OCI-LY7 (cell line): Measurements from ENCODE around the gene SORBS2.

Experiments used
- CTCF ChIP-seq: fragments of 200-600 bp; sonication (generic); conservative IDR thresholded peaks from 2 replicates; pipeline ENCODE4 v1.5.1; 2014; ENCODE audit warnings: mild to moderate bottlenecking, antibody characterized with exemption, low read length, moderate library complexity, mixed read lengths
- EZH2phosphoT487 ChIP-seq: fragments of 200-600 bp; sonication (generic); IDR thresholded peaks from 2 replicates; pipeline ENCODE4 v1.6.1; 2018; ENCODE audit warnings: low read depth, borderline replicate concordance, mild to moderate bottlenecking, mixed run types, antibody characterized with exemption, low read length, moderate library complexity, mixed read lengths

- TF ChIP-seq CTCF = no peak
- no peak for TF ChIP-seq EZH2phosphoT487
These were observed 160.1 kb downstream of the SORBS2 start for GRCh38 chr4:185651851-185652250.
